ENCODE measurements around the gene CD8B2.
"Not testable (repeated sequence)": the region's sequence is repeated elsewhere in the genome, so short reads cannot be mapped to it uniquely, and the experiment has no call there.

CD8B2 gene

GRCh38 chr2:106486551-106487385 is at the start of gene CD8B2:
Gene CD8B2 (plus strand): TSS chr2:106487364. CDS start chr2:106487427, 63 bp downstream.
- DNase-seq (ENCODE audit: low read depth in 1 of 2, low spot score in 1 of 2) = not testable (repeated sequence)

DNA sequence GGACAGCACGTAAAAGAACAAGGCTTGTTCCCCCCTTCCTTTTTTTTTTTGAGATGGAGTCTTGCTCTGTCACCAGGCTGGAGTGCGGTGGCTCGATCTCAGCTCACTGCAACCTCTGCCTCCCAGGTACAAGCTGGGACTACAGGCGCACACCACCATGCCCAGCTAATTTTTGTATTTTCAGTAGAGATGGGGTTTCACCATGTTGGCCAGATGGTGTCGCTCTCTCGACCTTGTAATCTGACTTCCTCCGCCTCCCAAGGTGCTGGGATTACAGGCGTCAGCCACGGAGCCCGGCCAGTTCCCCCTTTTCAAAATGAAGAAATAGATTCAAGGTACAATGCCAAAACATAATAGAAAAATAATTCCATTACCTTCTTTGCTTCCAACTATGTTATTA is 25.3 kb upstream of the CD8B2 start:
- not testable (repeated sequence) for DNase-seq (ENCODE audit: low read depth in 1 of 2, low spot score in 1 of 2)

- not testable (repeated sequence) for DNase-seq (ENCODE audit: low read depth in 1 of 2, low spot score in 1 of 2)
Observed at GRCh38 chr2:106467516-106467915, 19.6 kb upstream of the CD8B2 start.

DNA sequence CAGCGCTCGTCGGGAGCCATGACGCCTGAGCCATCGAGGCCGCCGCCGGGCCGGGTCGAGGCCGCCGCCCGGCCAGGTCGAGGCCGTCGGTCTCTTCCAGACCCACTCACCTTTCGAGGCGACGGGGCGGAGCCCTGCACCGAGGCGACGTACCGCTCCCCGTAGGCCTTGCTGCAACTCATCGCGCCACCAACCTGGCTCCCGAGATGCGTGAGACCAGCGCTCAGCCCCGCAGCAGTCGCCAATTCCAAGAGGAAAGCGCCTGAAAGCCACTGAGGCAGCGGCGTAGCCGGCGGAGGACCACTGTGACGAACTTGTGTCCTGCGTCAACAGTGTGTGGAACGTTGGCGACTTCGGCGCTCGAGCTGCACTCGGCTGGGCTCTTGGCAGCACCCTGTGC is 19.1 kb upstream of the CD8B2 start, which contains the start of gene RGPD3:
Gene RGPD3, minus strand, starts transcription at position 307 of the 400 bp plus-strand sequence. Its CDS starts 125 bp downstream, at position 182.
- DNase-seq (ENCODE audit: low read depth in 1 of 2, low spot score in 1 of 2) = not testable (repeated sequence)

DNA sequence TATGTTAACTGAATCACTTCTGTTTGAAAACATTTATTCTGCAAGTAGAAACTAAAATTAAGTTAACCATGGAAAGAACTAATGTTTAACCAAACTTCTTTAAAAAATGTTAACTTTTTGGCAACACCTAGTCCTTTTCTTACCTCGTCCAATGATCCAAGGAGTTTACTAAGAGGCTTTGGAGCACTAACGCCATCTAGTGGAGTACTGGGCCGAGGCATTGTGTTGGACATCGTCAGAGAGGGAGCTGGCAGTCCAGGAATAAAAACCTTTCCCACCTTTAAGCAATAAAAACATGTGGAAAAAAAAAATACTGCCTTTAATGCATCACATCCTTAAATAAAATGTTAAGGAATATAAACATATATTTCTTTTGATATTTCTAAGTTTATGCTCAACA is 16.5 kb upstream of the CD8B2 start:
- DNase-seq (ENCODE audit: low read depth in 1 of 2, low spot score in 1 of 2) = not testable (repeated sequence)

GRCh38 chr2:106477647-106478046 is 9.5 kb upstream of the CD8B2 start:
- not testable (repeated sequence) for DNase-seq (ENCODE audit: low read depth in 1 of 2, low spot score in 1 of 2)

GRCh38 chr2:106479563-106479962 is 7.6 kb upstream of the CD8B2 start:
- DNase-seq (ENCODE audit: low read depth in 1 of 2, low spot score in 1 of 2) = not testable (repeated sequence)

DNA sequence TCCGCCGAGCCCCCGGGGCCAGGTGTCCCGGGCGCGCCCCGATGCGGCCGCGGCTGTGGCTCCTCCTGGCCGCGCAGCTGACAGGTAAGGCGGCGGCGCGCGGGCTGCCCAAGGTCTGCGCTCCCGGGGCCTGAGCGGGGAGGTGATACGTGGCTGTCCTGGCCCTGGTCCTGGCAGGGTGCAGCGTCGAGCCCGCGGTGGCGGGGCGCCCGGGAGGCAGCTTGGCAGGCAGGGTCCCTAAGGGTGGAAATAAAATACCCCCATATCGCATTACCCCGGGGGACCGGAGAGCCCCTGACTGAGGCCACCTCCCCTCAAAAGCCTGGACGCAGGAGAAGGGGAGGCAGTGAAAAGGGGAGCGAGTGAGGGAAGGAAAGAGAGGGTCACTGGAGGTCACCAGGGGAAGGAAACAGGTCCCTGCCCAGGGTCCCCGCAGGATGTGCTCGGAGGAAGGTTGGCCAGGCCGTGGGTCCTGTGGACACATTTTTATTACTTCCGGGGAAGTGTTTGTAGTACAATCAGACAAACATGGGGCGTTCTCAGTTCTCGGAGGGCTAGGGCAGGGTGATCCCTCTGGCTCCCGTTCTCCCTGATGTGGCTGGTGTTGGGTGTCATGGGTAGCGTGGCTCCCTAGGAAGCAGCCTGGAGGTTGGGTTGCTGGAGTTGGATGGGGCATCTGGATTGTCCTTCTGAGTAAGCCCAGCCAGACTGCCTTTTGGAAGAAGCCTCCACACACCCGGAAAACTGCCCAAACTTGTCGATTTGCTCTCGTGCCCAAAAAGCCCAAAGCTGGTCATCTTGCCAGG is 425 bp downstream of the CD8B2 start:
- not testable (repeated sequence) for DNase-seq (ENCODE audit: low read depth in 1 of 2, low spot score in 1 of 2)

DNA sequence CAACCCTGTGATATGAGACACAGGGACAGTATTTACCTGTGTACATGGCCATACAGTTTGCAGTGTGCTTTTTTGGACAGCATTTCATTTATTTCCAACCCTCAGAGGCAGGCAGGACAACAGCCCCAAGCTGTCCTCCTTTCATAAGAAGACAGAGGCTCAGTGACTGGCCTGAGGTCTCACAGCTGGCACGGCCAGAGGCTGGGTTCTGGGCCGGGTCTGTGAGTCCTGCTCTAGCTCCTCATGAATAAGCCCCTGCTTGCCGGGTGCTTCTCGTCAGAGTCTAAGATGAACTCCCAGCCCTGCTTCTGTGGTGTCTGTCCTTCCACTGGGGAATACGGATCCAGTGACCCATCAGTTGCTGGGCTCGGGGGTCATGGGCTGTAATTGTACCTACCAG is 2.5 kb downstream of the CD8B2 start:
- not testable (repeated sequence) for DNase-seq (ENCODE audit: low read depth in 1 of 2, low spot score in 1 of 2)

DNA sequence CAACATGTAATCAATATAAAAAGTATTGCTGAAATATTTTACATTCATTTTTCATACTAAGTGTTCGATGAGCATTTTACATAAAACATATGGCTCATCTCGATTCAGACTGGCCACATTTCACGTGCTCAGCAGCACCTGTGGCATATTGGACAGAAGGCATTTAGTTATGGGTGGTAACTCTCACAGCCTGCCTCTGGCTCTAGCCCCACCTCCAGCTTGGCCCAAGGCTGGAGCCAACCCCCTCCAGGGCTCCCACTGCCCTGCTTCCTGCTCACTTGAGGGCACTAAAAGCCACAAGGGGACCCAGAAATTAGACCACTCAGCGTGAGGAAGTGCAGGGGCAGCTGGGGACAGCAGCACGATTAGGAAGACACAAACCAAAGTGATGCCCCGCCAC is 5.2 kb downstream of the CD8B2 start:
- not testable (repeated sequence) for DNase-seq (ENCODE audit: low read depth in 1 of 2, low spot score in 1 of 2)

DNA sequence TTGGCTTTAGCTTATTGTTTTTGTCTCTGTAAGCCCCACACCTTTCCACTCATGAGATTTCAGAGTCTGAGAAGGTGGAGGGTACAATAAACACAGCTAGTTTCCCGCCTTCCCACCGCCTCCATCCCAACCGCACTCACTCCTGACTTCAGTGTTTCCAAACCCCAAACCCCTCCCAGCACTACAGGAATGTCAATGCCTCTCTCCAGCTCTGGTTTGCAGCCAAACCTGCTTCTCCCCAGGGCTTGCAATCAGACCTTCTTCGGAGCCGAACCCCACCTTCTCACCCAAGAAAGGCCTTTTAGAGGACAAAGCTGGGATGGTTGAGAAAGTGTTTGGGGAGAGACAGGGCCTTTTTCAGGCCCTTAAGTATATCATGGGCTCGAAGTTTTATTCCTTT is 5.7 kb downstream of the CD8B2 start:
- DNase-seq (ENCODE audit: low read depth in 1 of 2, low spot score in 1 of 2) = not testable (repeated sequence)

DNA sequence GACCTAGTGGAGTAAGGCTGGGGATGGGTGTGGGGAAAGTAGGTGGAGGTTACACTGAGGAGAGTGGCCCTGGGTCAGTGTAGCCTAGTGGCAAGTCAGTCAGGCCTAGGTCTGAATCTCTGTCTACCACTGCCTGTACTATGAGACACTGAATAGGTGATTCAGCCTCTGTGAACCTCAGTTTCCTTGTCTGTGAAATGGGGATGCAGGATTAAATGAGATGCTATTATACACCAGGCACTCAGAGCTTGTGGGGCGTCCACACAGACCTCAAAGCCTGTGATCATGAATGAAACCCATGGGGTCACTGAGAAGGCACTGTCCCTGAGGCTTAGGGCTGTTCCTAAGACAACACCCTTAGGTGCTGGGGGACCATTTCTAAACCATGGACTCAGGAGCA is 11.4 kb downstream of the CD8B2 start:
- DNase-seq (ENCODE audit: low read depth in 1 of 2, low spot score in 1 of 2) = not testable (repeated sequence)

- not testable (repeated sequence) for DNase-seq (ENCODE audit: low read depth in 1 of 2, low spot score in 1 of 2)
Observed at GRCh38 chr2:106500350-106500749, 13.2 kb downstream of the CD8B2 start.

GRCh38 chr2:106502351-106502750 is 15.2 kb downstream of the CD8B2 start:
- DNase-seq (ENCODE audit: low read depth in 1 of 2, low spot score in 1 of 2) = not testable (repeated sequence)

GRCh38 chr2:106504192-106504591 is 17.0 kb downstream of the CD8B2 start:
- DNase-seq (ENCODE audit: low read depth in 1 of 2, low spot score in 1 of 2) = not testable (repeated sequence)

DNA sequence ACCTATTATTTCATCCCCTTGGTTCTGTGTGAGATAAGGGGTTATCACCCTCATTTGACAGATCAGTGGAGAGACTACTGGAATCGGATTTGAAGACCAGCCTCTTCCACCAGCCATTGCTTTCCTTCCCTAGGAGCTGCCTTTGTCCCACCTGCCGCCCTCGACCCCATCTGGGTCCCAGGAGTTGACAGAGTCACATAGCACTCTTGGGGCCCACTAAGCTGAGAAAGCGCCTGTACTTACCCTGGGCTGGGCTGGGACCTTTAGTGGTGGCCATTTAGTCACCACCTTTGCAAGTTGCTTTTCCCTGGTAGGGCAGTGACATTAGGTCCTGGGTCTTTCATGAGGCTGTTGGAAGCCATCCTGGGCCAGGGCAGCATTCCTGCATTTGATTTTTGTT is 17.6 kb downstream of the CD8B2 start:
- not testable (repeated sequence) for DNase-seq (ENCODE audit: low read depth in 1 of 2, low spot score in 1 of 2)

- not testable (repeated sequence) for DNase-seq (ENCODE audit: low read depth in 1 of 2, low spot score in 1 of 2)
Observed at GRCh38 chr2:106506002-106506687, 19.0 kb downstream of the CD8B2 start.

- DNase-seq (ENCODE audit: low read depth in 1 of 2, low spot score in 1 of 2) = not testable (repeated sequence)
Observed at GRCh38 chr2:106508660-106509373, 21.7 kb downstream of the CD8B2 start.

- not testable (repeated sequence) for DNase-seq (ENCODE audit: low read depth in 1 of 2, low spot score in 1 of 2)
Observed at GRCh38 chr2:106509374-106509770, 22.2 kb downstream of the CD8B2 start.

GRCh38 chr2:106510791-106511190 is 23.6 kb downstream of the CD8B2 start:
- DNase-seq (ENCODE audit: low read depth in 1 of 2, low spot score in 1 of 2) = not testable (repeated sequence)
